GM12872 (cell line): Measurements from ENCODE around the gene MBNL2.

Experiments
- TF ChIP-seq, protein P1 (sequence below): IDR thresholded peaks from 3 replicates; pipeline ENCODE4 v1.5.1; 2011; ENCODE audit warnings: low read depth, mild to moderate bottlenecking, low read length, moderate library complexity; ENCODE audit not compliant: insufficient read depth

Gene MBNL2

DNA sequence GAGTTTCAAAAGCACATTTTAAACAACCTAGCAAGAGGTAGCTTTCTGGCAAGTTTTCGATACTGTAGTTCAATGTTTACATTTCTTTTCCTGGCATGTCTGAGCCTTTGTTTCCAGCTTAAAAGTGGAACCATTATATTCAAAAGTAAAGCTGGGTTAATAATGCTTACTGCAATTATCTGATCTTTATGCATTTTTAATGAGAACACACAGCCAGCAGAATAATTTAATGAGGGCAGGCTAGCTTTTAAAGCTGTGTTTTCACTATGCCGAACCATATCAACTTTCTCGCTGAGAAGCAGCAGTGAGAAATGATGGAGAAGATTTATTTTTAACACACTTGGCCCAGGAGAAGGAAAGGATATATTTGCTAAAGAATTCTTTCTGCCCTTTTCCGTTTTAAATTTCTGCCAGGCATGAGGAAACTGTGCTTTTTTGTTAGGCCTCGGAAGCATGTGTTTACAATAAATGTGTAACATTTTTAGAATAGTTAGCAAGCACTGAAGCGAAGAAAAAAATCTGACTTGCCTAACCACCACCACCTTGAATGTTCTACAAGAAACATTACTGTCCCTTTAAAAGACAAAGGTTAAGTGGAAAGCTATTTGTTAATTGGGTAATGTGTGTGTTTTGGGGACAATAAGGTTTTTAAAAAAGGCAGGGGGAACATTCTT lies 1.0 kb downstream of the MBNL2 start:
- TF ChIP-seq, protein P1, sequence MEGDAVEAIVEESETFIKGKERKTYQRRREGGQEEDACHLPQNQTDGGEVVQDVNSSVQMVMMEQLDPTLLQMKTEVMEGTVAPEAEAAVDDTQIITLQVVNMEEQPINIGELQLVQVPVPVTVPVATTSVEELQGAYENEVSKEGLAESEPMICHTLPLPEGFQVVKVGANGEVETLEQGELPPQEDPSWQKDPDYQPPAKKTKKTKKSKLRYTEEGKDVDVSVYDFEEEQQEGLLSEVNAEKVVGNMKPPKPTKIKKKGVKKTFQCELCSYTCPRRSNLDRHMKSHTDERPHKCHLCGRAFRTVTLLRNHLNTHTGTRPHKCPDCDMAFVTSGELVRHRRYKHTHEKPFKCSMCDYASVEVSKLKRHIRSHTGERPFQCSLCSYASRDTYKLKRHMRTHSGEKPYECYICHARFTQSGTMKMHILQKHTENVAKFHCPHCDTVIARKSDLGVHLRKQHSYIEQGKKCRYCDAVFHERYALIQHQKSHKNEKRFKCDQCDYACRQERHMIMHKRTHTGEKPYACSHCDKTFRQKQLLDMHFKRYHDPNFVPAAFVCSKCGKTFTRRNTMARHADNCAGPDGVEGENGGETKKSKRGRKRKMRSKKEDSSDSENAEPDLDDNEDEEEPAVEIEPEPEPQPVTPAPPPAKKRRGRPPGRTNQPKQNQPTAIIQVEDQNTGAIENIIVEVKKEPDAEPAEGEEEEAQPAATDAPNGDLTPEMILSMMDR, result no peak

GRCh38 chr13:97223711-97224541 lies 1.8 kb downstream of the MBNL2 start:
- TF ChIP-seq, protein P1, result no peak

DNA sequence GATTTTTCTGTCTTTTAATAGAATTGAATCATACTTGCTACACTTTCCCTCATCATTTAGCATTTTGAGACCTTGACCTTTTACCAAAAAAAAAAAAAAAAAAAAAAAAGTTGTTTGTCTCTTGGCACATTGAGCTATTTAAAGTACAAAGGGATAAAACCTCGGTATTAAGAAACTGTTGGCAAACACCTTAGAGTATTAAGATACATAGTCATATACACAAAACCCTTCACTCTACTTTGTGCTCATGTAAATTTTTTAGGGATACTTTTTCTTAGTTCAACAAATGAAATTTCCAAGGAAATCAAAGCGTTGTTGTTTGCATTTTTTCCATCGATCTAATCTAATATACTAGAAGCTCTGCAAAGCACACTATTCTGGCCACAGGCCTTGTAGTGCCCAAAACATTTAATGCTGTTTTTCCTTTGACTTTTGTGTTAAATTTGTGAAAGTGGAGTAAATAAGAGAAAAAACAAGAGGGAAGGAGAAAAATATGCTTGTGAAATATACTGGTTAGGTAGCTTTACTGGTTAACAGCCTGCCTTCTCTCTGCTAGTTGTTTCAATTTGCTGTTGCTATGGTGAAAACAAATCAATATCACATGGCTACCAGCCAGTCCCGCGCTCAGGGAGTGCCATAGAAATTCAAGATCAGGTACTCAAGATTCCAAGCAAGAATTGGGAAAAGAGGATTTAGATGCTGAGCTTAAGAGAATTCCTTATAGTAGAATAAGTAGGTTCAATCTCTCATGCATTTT lies 2.6 kb downstream of the MBNL2 start:
- TF ChIP-seq, protein P1, result no peak

DNA sequence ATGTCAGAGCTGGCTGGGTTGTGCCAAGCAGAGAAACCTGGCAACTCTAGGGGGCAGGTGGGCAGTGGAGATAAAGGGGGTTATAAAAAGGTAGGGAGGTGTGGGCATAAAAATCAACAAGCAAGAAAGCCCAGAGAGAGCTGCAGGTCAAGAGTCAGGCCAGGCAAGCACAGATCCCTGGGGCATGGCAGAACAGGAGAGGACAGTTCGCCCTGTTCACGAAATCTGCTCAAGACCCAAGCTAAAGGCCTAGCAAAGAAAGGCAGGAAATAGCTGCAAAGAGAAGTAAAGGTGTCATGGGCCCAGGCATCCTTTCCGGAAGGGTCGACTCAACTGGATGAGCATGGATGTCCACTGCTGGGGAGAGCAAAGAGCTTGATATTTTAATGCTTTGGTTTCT lies 3.4 kb downstream of the MBNL2 start:
- TF ChIP-seq, protein P1, result no peak

GRCh38 chr13:97226013-97226412 lies 3.9 kb downstream of the MBNL2 start:
- TF ChIP-seq, protein P1, result no peak

DNA sequence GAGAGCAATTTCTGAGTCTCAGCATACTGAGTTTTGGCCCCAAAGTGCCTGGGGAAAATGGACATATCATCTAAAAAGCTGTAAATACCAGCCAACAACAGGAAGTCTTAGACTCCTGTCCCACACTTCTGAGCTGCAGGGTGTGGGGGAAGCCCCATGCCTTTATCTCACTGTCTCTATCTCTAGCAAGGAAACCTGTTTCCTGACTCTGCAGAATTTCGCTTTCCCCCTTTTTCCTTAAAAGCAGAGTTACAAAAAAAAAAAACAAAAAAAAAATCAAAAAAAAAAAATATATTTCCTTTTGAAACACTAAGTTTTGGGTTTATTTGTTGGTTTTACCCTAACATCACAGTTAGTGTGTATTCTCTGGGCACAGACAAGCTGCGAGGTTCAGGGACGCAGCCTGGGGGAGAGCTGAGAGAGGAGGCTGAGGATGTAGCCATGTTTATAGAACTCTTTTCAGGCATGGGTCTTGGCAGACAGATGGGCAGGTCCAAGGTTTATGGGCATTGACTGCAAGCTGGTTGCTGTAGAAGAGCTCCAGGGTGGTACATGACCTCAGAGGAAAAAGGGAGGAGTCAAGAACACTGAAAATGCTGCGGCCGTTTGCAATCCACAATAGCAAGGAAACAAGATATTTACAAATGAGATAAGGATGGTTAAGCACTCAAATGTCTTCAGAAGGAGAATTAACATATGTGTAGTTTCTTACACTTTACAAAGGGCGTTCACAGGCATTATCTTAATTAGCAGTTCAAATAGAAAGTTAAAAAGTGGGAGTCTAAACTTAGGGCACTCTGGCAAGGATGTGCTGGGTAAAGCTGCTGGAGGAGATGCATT lies 4.9 kb downstream of the MBNL2 start:
- TF ChIP-seq, protein P1, result no peak
